NCI-H128 (cell line): ENCODE results near the gene CACNA1H.
"Not testable (repeated sequence)": the region's sequence is repeated elsewhere in the genome, so short reads cannot be mapped to it uniquely, and the experiment has no call there.

Experiments used
- DNase-seq: peaks from one replicate; lab custom pipeline; 2025; ENCODE audit not compliant: unreplicated experiment; lab: John Stamatoyannopoulos, UW

Gene CACNA1H

DNA sequence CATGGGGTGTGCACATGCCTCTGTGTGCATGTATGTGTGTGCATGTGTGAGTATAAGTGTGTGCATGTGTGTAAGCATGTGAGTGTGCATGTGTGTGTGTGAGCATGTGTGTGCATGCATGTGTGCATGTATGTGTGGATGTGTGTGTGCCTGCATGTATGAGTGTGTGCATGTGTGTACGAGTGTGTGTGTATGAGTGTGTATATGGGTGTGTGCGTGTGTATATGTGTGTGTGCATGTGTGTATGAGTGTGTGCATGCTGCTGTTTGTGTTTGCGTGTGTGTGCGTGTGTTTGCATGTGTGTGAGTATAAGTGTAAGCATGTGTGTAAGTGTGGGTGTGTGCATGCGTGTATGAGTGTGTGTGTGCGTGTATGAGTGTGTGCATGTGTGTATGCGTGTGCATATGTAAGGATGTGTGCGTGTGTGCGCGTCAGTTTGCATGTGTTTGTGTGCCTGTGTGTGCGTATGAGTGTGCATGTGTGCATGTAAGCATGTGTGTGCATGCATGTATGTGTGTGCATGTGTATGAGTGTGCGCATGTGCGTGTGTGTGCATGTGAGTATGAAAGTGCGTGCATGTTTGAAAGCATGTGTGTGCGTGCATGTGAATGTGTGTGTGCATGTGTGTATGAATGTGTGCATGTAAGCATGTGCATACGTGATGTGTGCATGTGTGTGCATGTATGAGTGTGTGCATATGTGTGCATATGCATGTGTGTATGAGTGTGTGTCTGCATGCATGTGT lies 111.6 kb downstream of the CACNA1H start:
- DNase-seq, result no peak

DNA sequence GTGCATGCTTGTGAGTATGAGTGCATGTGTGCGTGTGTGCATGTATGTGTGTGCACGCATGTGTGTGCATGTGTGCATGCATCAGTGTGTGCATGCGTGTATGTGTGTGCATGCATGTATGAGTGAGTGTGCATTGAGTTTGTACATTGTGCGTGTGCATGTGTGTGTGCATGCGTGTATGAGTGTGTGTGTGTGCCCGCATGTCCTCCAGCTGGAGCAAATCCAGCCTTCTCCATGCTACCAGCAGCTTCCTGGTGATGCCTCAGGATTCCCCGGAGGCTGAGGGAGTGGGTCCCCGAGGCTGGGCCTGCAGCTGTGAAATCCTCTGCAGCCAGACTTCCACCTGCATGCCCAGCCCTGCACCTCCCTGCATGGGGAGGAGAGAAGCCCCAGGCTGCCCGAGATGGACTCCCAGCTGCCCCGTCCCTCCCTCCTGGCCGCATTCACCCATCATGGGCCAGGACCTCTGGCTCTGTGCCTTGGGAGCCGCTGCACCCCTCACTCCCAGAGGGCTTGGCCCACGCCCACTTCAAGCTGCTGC lies 112.3 kb downstream of the CACNA1H start:
- DNase-seq, result no peak

DNA sequence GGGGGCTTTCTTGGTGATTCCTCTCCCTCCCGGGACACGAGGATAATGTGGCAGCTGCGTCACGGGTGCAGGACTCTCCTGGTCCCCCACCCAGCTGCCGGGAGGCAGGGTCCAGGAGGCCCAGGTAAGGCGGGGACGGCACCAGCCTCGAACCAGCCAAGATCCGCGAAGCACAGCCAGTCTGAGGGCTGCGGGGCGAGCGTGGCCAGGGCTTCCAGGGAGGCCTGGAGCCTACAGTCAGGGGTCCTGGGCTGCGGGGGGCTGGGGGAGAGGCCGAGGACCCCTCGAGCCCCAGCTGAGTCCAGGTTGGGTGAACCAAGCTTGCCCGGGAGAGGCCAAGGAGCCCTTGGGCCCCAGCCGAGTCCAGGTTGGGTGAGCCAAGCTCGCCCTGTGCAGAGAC lies 112.9 kb downstream of the CACNA1H start:
- DNase-seq, result no peak

DNA sequence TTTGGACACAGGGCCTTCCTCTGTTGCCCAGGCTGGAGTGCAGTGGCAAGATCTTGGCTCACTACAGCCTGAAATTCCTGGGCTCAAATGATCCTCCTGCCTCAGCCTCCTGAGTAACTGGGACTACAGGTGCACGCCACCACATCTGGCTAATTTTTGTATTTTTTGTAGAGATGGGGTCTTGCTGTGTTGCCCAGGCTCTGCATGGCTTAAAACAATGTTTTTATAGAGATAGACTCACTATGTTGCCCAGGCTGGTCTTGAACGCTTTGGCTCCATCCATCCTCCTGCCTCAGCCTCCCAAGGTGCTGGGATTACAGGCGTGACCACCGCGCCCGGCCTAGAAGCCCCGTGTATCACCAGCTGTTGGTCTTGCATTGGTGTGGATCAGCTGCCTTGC lies 116.5 kb downstream of the CACNA1H start:
- not testable (repeated sequence) for DNase-seq

DNA sequence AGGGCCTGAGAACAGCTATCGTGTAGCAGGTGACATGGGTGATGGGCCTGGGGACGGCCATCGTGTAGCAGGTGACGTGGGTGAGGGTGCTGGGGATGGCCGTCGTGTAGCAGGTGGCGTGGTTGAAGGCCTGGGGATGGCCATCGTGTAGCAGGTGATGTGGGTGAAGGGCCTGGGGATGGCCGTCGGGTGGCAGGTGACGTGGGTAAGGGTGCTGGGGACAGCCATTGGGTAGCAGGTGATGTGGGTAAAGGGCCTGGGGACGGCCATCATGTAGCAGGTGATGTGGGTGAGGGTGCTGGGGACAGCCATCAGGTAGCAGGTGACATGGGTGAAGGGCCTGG lies 118.4 kb downstream of the CACNA1H start:
- no peak for DNase-seq
